HepG2 (cell line): ENCODE data around the gene CD248.

ENCODE experiments used
- DPF2 ChIP-seq: sonication (generic); formaldehyde crosslinking; IDR thresholded peaks from 2 replicates; pipeline ENCODE4 v1.4.0; 2020; ENCODE audit warnings: mild to moderate bottlenecking, low read depth, missing genetic modification reagents, borderline replicate concordance
- ELF1 ChIP-seq: sonication (generic); formaldehyde crosslinking; IDR thresholded peaks from 2 replicates; pipeline ENCODE4 v1.4.0; 2020; ENCODE audit warnings: missing genetic modification reagents
- FOXM1 ChIP-seq: sonication (generic); formaldehyde crosslinking; IDR thresholded peaks from 2 replicates; pipeline ENCODE4 v1.5.0; 2020; ENCODE audit warnings: missing genetic modification reagents
- JUN ChIP-seq: sonication (generic); formaldehyde crosslinking; IDR thresholded peaks from 2 replicates; pipeline ENCODE4 v1.4.0; 2020; ENCODE audit warnings: mild to moderate bottlenecking, missing genetic modification reagents
- MEIS1 ChIP-seq: sonication (generic); formaldehyde crosslinking; IDR thresholded peaks from 2 replicates; pipeline ENCODE4 v1.9.0; 2021; ENCODE audit warnings: mild to moderate bottlenecking, missing genetic modification reagents, moderate library complexity, borderline replicate concordance
- POLR2A ChIP-seq, 2 experiments: IDR thresholded peaks; 2 replicates each; pipeline ENCODE4 v1.6.1; 2011; ENCODE audit warnings: low read depth in 2 of 2, low read length in 2 of 2, mild to moderate bottlenecking in 1 of 2, moderate library complexity in 1 of 2; ENCODE audit not compliant: insufficient read depth in 1 of 2
- RBAK ChIP-seq: sonication (generic); formaldehyde crosslinking; IDR thresholded peaks from 2 replicates; pipeline ENCODE4 v1.5.1; 2020; ENCODE audit warnings: mild to moderate bottlenecking, missing genetic modification reagents
- SP2 ChIP-seq: sonication (generic); formaldehyde crosslinking; IDR thresholded peaks from 2 replicates; pipeline ENCODE4 v1.5.1; 2020; ENCODE audit warnings: mild to moderate bottlenecking, missing genetic modification reagents
- TBP ChIP-seq: sonication (generic); formaldehyde crosslinking; IDR thresholded peaks from 2 replicates; pipeline ENCODE4 v1.5.0; 2020; ENCODE audit warnings: missing genetic modification reagents
- XRCC5 ChIP-seq: fragments of 200-400 bp; formaldehyde crosslinking; optimal IDR thresholded peaks from 2 replicates; pipeline ENCODE3; 2017; ENCODE audit warnings: mild to moderate bottlenecking, low read length
- ZNF232 ChIP-seq: sonication (generic); formaldehyde crosslinking; IDR thresholded peaks from 2 replicates; pipeline ENCODE4 v1.4.0; 2020; ENCODE audit warnings: missing genetic modification reagents, borderline replicate concordance
- ZNF614 ChIP-seq: IDR thresholded peaks from 2 replicates; pipeline ENCODE4 v1.6.1; 2018; ENCODE audit warnings: missing biosample characterization, missing genetic modification reagents, inconsistent platforms, borderline replicate concordance
- TF ChIP-seq, protein P1 (sequence below): sonication (generic); formaldehyde crosslinking; IDR thresholded peaks from 2 replicates; pipeline ENCODE4 v1.5.0; 2020; ENCODE audit warnings: mild to moderate bottlenecking, missing genetic modification reagents, moderate library complexity
- TF ChIP-seq, protein P2 (sequence below): sonication (generic); formaldehyde crosslinking; conservative IDR thresholded peaks from 2 replicates; pipeline ENCODE4 v1.4.0; 2020; ENCODE audit warnings: missing genetic modification reagents

DNA sequence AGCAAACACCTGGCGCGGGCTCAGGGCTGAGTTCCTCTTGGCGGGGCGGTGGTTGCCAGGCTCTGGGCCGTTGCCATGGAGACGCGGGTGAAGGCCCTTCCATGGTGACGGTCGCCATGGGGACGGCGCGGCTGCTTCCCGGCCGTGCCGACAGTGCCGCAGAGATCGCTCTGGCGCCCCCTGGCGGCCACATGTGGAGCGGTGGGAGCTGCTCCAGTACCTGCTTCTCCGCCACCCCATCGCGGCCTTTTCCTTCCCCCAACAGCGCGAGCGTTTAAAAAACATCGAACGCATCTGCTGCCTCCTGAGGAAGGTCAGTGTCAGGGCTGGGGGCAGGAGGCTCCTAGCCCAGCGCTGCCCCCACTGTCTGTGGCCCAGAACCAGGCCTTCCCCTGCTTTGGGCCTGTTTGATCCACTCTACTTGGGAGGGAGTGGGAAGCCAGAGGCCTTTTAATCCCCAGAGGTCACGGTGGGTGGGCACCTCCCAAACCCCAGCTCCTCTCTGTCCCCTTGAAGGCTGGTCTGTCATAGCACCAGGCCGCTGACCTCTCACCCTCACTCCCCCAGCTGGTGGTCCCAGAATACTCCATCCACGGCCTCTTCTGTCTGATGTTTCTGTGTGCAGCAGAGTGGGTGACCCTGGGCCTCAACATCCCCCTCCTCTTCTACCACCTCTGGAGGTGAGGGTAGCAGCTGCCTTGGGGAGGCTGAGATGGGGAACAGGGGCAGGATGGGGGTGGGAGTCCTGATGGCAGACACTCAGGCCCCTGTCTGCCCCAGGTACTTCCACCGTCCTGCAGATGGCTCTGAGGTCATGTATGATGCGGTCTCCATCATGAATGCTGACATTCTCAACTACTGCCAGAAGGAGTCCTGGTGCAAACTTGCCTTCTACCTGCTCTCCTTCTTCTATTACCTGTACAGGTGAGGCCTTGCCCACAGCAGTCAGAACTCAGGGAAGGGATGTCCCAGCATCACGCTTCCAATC, 34.1 kb downstream of the CD248 start:
- TF ChIP-seq RBAK (CRISPR knock-in tag), result no peak
- 0 out of 2 replicates have a peak, but pooled peaks have one; percentile 37 for TF ChIP-seq ZNF614 (CRISPR knock-in tag)
- TF ChIP-seq XRCC5, result peak; percentile 77
- TF ChIP-seq, protein P1, sequence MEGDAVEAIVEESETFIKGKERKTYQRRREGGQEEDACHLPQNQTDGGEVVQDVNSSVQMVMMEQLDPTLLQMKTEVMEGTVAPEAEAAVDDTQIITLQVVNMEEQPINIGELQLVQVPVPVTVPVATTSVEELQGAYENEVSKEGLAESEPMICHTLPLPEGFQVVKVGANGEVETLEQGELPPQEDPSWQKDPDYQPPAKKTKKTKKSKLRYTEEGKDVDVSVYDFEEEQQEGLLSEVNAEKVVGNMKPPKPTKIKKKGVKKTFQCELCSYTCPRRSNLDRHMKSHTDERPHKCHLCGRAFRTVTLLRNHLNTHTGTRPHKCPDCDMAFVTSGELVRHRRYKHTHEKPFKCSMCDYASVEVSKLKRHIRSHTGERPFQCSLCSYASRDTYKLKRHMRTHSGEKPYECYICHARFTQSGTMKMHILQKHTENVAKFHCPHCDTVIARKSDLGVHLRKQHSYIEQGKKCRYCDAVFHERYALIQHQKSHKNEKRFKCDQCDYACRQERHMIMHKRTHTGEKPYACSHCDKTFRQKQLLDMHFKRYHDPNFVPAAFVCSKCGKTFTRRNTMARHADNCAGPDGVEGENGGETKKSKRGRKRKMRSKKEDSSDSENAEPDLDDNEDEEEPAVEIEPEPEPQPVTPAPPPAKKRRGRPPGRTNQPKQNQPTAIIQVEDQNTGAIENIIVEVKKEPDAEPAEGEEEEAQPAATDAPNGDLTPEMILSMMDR (CRISPR knock-in tag), result peak; percentile 98
- TF ChIP-seq, protein P2, sequence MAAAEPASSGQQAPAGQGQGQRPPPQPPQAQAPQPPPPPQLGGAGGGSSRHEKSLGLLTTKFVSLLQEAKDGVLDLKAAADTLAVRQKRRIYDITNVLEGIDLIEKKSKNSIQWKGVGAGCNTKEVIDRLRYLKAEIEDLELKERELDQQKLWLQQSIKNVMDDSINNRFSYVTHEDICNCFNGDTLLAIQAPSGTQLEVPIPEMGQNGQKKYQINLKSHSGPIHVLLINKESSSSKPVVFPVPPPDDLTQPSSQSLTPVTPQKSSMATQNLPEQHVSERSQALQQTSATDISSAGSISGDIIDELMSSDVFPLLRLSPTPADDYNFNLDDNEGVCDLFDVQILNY, result no peak
- TF ChIP-seq DPF2 (CRISPR knock-in tag), result no peak
- no peak for TF ChIP-seq ZNF232 (CRISPR knock-in tag)
- TF ChIP-seq POLR2A (IDR thresholded peaks at IDR 0.05; ENCODE audit: insufficient read depth in 1 of 2, low read depth in 2 of 2, low read length in 2 of 2), result no peak
- TF ChIP-seq SP2 (CRISPR knock-in tag), result no peak
- TF ChIP-seq MEIS1, result no peak
- TF ChIP-seq JUN (CRISPR knock-in tag), result no peak
- TF ChIP-seq ELF1 (CRISPR knock-in tag), result no peak
- no peak for TF ChIP-seq FOXM1 (CRISPR knock-in tag)
- TF ChIP-seq TBP (CRISPR knock-in tag), result no peak
